IPS-11a (cell line): ENCODE results near the gene ARHGEF37.
"Not testable (repeated sequence)": the region's sequence is repeated elsewhere in the genome, so short reads cannot be mapped to it uniquely, and the experiment has no call there.

Source experiments
- H3K4me3 ChIP-seq: one replicate; pipeline ENCODE4 v1.5.1; 2013; ENCODE audit warnings: low read depth, low read length, control low read depth

The ARHGEF37 gene

GRCh38 chr5:149667829-149668330, 86.6 kb downstream of the ARHGEF37 start:
- no peak overlapping the region for H3K4me3 ChIP-seq

DNA sequence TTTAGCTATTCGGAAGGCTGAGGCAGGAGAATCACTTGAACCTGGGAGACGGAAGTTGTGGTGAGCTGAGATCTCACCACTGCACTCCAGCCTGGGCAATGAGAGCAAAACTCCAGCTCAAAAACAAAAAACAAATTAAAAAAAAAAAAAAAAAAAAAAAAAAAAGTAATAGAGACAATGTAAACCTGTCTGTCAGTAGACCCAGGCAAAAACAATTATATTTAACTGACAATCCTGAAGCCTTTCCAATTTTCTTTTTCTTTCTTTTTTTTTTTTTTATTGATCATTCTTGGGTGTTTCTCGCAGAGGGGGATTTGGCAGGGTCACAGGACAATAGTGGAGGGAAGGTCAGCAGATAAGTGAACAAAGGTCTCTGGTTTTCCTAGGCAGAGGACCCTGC, 88.0 kb downstream of the ARHGEF37 start:
- not testable (repeated sequence) for H3K4me3 ChIP-seq

- H3K4me3 ChIP-seq: no peak overlapping the region
These were observed 90.2 kb downstream of the ARHGEF37 start for GRCh38 chr5:149671544-149671943.

DNA sequence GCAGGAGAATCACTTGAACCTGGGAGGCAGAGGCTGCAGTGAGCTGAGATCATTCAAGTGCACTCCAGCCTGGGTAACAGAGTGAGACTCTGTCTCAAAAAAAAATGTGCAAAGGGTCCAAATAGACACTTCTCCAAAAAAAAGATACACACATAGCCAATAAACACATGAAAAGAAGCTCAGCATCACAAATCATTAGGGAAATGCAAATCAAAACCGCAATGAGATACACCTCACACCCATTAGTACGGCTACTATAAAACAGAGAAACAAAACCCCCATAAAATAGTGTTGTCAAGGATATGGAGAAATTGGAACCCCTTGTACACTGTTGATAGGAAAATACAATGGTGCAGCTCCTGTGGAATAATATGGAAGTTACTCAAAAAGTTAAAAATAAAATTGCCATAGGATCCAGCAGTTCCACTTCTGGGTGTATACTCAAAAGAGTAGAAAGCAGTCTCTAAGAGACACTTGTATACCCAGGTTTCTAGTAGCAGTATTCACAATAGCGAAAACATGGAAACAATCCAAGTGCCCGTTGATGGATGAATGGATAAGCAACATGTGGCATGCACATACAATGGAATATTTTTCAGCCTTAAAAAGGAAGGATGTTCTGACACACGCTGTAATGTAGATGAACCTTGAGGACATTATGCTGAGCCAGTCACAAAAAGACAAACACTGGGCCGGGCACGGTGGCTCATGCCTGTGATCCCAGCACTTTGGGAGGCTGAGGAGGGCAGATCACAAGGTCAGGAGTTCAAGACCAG, 91.6 kb downstream of the ARHGEF37 start:
- H3K4me3 ChIP-seq: no peak overlapping the region

GRCh38 chr5:149674686-149675085, 93.4 kb downstream of the ARHGEF37 start:
- H3K4me3 ChIP-seq: no peak overlapping the region

GRCh38 chr5:149675610-149676201, 94.4 kb downstream of the ARHGEF37 start:
- no peak overlapping the region for H3K4me3 ChIP-seq

DNA sequence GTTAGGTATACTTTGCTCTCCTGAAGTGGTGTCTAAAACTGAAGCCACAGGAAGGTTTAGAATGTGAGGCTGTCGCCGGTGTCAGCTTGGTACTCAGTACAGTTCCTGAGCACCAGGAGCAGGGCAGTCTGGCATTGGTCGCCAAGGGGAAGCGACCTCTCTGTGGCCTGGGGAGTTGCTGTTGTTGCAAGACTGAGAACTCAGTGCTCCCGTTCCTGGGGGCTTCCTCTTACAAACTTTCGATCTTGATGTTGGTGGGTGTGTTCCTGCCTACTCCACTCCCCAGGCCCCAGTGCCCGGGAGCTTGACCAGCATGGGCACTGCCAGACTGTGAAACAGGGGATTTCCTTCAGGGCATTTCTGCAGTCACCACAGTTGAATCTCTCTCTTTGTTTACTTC, 96.4 kb downstream of the ARHGEF37 start:
- H3K4me3 ChIP-seq: no peak overlapping the region

GRCh38 chr5:149679876-149680809, 98.8 kb downstream of the ARHGEF37 start:
- no peak overlapping the region for H3K4me3 ChIP-seq

GRCh38 chr5:149680810-149681221, 99.5 kb downstream of the ARHGEF37 start:
- H3K4me3 ChIP-seq: no peak overlapping the region

DNA sequence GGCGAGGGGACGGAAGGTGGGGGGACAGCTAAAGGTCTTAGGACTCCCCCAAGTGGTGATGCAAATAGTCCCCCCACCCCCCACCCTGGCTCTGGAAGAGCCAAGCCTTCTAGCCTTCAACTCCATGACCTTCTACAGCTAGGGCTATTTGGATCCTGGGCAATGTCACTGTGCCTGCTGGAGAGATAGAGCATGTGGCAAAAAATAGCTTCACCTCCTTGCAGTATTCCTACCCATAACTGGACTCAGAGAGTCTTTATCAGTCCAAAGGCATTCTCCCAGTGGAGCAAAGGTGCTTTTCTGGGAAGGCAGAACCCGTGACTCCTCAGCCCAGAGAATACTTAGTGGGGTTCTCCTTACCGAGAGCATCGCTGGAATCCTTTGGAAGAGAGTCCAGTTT, 100.0 kb downstream of the ARHGEF37 start:
- no peak overlapping the region for H3K4me3 ChIP-seq

GRCh38 chr5:149681922-149682321, 100.6 kb downstream of the ARHGEF37 start:
- no peak overlapping the region for H3K4me3 ChIP-seq

DNA sequence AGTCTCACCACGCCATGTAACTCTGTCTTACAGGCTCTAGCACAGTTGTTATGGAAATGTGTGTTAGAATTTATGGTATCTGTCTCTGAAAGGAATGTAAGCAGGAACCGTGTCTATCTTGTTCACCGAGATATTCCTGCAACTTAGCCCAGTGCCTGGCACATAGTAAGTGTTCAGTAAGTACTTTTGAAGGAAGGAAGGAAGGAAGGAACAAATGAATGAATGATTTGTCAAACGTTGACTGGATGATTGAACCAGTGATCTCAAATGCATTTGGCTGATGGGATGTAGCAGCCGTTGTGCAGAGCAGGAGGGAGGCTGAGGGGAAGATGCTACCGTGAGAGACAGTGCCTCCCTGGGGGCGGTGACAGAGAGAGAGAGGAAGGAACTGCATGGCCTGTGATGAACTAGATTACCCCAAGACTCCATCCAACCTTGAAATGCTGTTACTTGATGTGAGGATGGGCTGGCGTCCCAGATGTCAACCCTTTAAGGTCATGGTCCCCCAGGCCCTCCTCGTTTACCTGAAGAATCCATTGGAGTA, 101.3 kb downstream of the ARHGEF37 start:
- H3K4me3 ChIP-seq: no peak overlapping the region

GRCh38 chr5:149683964-149684363, 102.7 kb downstream of the ARHGEF37 start:
- no peak overlapping the region for H3K4me3 ChIP-seq

DNA sequence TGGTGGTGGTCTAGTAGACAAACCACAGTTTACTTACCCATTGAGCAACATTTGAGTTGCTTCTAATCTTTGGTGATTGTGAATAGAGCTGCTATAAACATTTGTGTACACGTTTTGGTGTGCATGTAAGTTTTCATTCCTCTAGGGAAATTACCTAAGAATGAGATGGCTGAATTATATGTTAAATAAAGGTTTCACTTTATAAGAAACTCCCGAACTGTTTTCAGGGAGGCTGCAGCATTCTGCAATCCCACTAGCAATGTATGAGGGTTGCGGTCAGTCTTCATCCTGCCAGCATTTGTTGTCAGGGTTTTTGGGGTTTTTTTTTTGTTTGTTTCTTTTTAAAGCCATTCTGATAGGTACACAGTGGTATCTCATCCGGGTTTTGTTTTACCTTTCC, 103.1 kb downstream of the ARHGEF37 start:
- no peak overlapping the region for H3K4me3 ChIP-seq
